Left ventricle myocardium inferior (tissue), 1 donor: ENCODE data around the gene PRICKLE2. TPM values are rescaled to one million over a fixed set of nuclear protein-coding genes. Genes with fewer than 3 reads are reported as not detected.

Experiments
- DNase-seq: peaks from one replicate; pipeline ENCODE4 v3.0.0-alpha.2; 2020
- H3K27ac ChIP-seq: fragments of 200-600 bp; replicated peaks from 2 replicates; pipeline ENCODE4 v1.8.0; 2021
- H3K27me3 ChIP-seq: fragments of 200-600 bp; 2 replicates; pipeline ENCODE4 v1.8.0; 2021; ENCODE audit warnings: low read depth
- H3K36me3 ChIP-seq: fragments of 200-600 bp; 2 replicates; pipeline ENCODE4 v1.8.0; 2021
- H3K4me1 ChIP-seq: fragments of 200-600 bp; 2 replicates; pipeline ENCODE4 v1.8.0; 2021
- H3K4me3 ChIP-seq: fragments of 200-600 bp; 2 replicates; pipeline ENCODE4 v1.8.0; 2021; ENCODE audit warnings: mild to moderate bottlenecking, moderate library complexity
- H3K9me3 ChIP-seq: fragments of 200-600 bp; replicated peaks from 2 replicates; pipeline ENCODE4 v1.8.0; 2021
- intact Hi-C: fragments of 100-400 bp; cut with micrococcal nuclease; formaldehyde crosslinking; loops from one replicate; pipeline ENCODE4 v1.11.0; 2022
- total RNA-seq: library from RNA; stranded (reverse); fragmentation: NEBNext Ultra II Directional; extraction: Animal tissue kit (Norgen Biotek cat#: 25700); gene quantifications from one replicate; pipeline ENCODE4 v1.2.1, GENCODE V29; 2021
- TF ChIP-seq, protein P1 (sequence below): fragments of 200-600 bp; IDR thresholded peaks from 2 replicates; pipeline ENCODE4 v1.8.0; 2021; ENCODE audit warnings: antibody characterized with exemption, mild to moderate bottlenecking, borderline replicate concordance
- donor health status: DM: no; HTN: yes; CAD: no; lungs with severe emphysema.

PRICKLE2 gene
- total RNA-seq, 1 donor from 2014 or later, result 8.7 TPM

DNA sequence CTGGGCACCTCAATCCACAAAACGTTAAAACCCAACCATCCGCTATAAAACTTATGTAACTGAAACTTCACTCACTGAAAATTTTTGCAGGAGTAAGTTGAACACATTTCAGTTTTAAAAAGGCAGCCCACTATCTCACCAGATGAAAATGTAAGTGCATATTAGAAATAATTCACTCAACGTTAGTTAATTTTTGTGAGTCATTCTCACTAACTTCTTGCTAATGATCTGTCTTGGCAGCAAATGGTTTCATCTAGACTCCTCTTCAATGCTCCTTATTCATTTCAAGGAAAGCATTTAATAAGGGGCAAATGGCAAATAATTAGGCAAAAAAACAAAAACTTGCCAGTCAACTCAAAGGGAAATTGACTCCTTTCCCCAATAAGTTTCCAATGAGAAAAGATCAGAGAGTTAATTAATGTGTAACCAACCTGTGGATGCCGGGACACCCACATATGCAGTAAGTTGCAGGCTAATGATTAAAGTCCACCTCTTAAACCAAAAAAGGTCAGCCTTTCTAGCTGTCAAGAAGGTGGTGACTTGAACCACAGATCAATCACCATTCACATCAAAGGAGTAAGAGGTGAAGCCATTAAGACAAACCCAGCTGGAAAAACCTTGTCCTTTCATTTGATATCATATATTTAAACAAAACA lies 22.9 kb upstream of the PRICKLE2 start:
- TF ChIP-seq, protein P1, sequence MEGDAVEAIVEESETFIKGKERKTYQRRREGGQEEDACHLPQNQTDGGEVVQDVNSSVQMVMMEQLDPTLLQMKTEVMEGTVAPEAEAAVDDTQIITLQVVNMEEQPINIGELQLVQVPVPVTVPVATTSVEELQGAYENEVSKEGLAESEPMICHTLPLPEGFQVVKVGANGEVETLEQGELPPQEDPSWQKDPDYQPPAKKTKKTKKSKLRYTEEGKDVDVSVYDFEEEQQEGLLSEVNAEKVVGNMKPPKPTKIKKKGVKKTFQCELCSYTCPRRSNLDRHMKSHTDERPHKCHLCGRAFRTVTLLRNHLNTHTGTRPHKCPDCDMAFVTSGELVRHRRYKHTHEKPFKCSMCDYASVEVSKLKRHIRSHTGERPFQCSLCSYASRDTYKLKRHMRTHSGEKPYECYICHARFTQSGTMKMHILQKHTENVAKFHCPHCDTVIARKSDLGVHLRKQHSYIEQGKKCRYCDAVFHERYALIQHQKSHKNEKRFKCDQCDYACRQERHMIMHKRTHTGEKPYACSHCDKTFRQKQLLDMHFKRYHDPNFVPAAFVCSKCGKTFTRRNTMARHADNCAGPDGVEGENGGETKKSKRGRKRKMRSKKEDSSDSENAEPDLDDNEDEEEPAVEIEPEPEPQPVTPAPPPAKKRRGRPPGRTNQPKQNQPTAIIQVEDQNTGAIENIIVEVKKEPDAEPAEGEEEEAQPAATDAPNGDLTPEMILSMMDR, result no peak
- H3K27ac ChIP-seq, result no peak overlapping the region
- no peak for DNase-seq
- no peaks in the 10 kb centered on the region for H3K36me3 ChIP-seq
- H3K27me3 ChIP-seq, result no peaks in the 10 kb centered on the region
- H3K4me3 ChIP-seq, result no peak overlapping the region
- intact Hi-C loops, result no loop called here
- H3K4me1 ChIP-seq, result peaks cover 22% of the 10 kb centered on the region
- no peaks in the 10 kb centered on the region for H3K9me3 ChIP-seq

GRCh38 chr3:64244011-64244942 lies 19.0 kb upstream of the PRICKLE2 start:
- no peaks in the 10 kb centered on the region for H3K9me3 ChIP-seq
- peaks cover 30% of the 10 kb centered on the region for H3K4me1 ChIP-seq
- H3K4me3 ChIP-seq, result no peak overlapping the region
- intact Hi-C loops, result no loop called here
- TF ChIP-seq, protein P1, result no peak
- no peaks in the 10 kb centered on the region for H3K27me3 ChIP-seq
- no peak overlapping the region for H3K27ac ChIP-seq
- no peak for DNase-seq
- no peaks in the 10 kb centered on the region for H3K36me3 ChIP-seq

DNA sequence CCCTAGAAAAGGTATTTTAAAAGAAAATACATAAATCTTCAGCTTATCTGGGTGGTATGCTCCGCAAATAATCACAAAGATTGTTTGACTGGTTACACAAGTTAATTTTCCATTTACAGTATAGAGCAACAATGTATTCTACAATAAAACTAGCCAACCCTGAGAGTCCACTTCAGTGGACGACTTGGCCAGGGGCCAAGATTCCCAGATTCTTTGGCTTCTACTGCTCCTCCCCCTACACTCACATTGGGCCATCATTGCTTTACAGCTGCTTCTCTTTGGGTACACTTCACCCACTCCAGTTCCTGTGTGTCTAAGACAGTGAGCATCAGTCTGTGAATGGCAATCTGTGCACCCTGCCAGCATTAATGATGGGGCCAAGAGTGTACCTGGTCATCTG lies 17.2 kb upstream of the PRICKLE2 start:
- Histone ChIP-seq H3K27me3 (no peaks in the 10 kb centered on the region), H3K36me3 (peaks cover 8% of the 10 kb centered on the region), H3K4me3 (no peak overlapping the region), H3K27ac (no peak overlapping the region), H3K9me3 (peaks cover 6% of the 10 kb centered on the region), H3K4me1 (peaks cover 29% of the 10 kb centered on the region)
- TF ChIP-seq, protein P1, result no peak
- intact Hi-C loops, result no loop called here
- DNase-seq, result peak; percentile 18

DNA sequence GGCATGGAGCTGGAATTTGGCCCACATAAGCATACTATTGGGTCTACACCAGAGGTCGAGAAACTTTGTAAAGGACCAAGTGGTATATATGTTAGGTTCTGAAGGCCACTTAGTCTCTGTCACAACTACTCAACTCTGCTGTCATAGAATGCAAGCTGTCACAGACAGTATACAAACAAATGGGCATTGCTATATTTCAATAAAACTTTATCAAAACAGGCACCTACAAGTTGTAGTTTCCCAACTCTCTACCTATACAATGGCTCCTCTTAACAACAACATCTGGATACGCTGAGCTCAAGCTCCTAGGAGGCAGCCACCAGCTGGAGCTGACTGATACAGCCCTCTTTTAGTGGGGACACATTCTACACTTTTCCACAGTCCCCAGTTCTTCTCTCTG lies 15.7 kb upstream of the PRICKLE2 start:
- peaks cover 15% of the 10 kb centered on the region for H3K36me3 ChIP-seq
- H3K4me3 ChIP-seq, result no peak overlapping the region
- H3K9me3 ChIP-seq, result peaks cover 14% of the 10 kb centered on the region
- no peak for DNase-seq
- intact Hi-C loops, result no loop called here
- H3K27ac ChIP-seq, result no peak overlapping the region
- peaks cover 18% of the 10 kb centered on the region for H3K4me1 ChIP-seq
- TF ChIP-seq, protein P1, result no peak
- no peaks in the 10 kb centered on the region for H3K27me3 ChIP-seq

DNA sequence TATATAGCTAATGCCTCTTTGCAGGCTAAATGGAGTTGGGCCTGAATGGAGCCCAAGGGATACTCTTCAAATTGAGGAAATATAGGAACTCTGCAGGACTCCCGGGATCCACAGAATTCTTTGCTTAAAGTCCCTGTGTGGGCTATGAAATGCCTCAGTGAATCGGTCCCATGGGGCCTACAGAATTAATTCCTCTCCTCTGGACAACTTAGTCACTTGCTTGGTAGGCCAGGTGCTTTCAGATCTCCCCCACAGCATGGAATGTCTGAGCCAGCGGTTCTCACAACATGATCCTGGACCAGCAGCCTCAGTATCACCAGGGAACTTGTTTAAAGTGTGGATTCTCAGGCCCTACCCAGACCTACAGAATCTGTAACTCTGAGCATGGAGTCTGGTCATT lies 15.1 kb upstream of the PRICKLE2 start:
- Histone ChIP-seq H3K4me3 (no peak overlapping the region), H3K9me3 (peaks cover 14% of the 10 kb centered on the region), H3K36me3 (peaks cover 15% of the 10 kb centered on the region), H3K4me1 (peaks cover 18% of the 10 kb centered on the region), H3K27me3 (no peaks in the 10 kb centered on the region), H3K27ac (no peak overlapping the region)
- intact Hi-C loops, result no loop called here
- DNase-seq, result no peak
- TF ChIP-seq, protein P1, result no peak
